GM19463 (cell line): ENCODE results near the gene CARD19.

Experiments
- ATAC-seq: cut with Tn5 transposase; IDR thresholded peaks from one replicate; pipeline ENCODE4 v1.9.1; 2021; ENCODE audit warnings: mild to moderate bottlenecking, moderate library complexity; ENCODE audit not compliant: unreplicated experiment

CARD19 gene

DNA sequence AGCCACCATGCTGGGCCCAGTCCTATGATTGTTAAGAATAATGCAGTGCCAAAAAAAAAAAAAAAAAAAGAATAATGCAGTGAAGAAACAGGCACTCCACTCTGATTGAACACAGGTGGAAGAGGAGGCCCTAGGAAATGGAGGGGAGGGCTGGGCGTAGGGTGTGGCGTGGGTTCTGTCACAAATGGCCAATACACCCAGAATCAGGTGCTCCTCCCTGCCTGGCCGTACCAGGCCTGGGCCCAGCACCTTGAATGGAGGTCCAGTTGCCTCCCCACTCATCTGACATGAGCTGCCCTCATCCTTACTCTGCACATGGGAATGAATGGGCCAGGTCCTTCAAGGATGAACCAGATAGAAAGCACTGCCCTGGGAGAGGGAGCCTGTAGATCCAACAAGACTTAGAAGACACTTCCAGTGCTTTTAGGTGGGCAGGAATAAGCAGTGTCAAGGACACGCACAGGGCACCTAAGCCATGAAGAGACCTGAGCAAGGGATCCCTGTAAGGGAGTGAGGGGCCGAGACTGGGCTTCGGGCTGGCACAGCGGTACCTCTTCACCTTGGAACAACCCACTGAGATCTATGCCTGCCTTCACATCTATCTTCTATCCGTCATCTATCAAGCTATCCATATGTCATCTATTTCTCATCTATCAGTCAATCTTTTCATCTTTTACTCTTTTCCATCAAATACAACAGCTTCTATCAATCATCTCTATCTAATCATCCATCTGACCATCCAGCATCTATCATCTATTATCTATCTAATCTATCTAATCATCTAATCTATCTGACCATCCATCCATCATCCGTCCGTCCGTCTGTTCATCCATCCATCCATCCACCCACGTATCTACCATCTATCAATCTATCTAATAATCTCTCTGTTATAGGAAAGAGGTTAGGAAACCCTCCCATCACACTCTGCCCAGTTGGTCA is 22.2 kb downstream of the CARD19 start:
- ATAC-seq = no peak

DNA sequence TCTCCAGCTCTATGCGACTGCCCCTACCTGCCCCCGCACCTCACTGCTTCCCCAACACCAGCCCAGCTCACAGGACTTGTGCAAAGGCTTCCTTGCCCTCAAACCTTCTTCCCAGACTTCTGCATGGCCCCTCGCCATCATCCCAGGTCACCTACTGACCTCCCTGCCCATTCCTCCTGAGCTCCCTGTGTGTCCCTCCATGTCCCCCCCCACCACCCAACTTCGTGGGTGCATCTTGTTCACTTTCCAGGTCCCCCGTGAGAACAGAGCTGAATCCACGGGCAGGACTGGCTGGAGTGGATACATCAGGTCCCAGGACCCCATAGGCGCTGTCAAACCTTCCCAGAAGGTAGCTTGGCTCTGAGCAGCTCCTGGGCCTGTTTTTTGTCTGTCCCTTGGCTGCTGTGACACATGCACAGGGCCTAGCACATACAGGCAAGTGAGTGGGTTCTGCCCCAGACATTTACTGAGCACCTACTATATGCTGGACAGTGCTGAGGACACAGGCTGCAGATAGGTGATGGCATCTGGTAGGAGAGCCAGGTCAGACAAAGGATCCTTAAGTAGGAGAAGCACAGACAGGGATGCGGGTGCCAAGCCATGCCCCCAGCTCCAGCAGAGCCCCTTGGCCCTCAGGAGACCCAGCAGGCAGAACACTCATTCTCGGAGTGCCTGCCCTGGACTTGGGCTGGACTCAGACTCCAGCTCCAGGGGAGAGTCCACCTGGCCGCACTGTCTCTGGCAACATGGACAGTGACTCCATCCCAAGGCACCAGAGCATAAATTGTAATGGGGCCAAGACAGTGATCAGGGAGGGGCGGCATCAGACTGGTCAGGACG is 23.1 kb downstream of the CARD19 start:
- ATAC-seq = no peak

DNA sequence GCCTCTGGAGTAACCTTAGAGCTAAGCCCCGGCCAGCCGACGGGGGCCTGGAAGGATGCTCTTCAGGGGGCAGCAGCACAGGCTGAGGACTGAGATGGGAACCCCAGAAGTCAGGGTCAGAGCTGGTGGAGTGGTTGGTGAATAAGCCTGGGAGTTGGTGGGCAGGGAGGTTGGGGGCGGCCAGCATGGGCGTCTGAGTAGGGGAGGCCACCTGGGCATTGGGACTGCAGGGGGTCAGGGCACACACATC is 23.6 kb downstream of the CARD19 start:
- ATAC-seq = no peak

DNA sequence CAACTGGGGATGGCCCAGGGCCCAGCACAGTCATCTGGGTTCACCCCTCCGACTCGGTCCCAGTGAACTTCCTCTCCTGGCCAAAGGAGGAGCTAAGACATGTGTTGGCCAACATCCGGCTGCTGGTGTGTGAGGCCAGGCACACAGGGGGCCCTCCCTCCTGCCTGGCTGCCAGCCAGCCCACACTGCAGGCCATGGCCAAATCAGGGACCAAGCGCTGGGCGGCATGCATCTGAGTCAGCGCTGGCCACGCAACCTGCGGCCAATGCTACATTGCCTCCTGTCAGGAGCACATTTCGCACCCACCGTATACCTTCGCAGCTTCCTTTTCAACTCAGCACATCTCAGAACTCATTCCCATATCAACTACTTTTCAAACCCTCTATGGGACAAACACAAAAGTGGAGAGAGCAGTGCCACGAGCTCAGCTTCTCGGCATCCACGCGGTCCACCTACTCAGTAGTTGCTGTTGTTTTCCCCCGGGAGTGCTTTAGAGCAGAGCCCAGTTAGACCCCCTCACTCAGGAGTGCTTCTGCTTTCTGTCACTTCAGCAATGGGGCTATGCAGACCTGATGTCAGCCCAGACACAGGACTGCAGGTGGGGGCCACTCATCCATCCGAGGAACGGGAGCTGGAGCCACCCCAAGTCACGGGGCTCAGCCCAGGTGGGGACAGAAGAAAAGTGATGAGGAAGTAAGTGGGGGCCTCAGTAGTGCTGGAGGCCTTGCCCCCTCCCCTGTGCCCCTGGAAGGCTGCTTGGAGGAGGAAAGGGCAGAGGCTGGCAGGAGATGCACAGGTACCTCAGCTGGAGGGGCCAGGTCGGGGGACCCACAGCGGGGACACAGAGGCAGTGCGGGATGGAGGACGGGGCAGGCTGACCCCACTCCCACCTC is 24.2 kb downstream of the CARD19 start:
- peak; percentile 90 for ATAC-seq

DNA sequence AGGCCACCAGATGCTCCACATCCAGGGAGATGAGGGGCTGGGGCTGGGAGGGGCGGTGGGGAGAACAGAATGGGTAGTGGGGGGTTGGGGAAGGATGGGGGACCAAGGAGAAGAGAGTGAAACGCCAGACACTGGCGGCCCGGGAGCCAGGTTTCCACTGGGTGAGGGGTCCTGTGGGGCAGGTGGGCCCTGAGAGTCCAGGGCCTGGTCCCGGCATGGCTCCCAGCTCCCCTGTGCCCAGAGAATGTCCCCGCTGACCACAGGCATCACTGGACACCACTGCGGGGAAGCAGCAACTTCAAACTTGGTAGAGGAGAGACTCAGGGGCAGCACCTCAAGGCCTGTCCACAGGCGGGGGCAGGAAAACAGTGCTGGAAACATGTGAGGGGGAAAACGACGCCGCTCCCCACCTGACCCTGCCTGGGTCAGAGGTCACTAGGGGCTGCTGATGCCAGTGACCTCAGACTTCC is 24.9 kb downstream of the CARD19 start:
- ATAC-seq = no peak

GRCh38 chr9:93121316-93122241 is 25.6 kb downstream of the CARD19 start:
- no peak for ATAC-seq

DNA sequence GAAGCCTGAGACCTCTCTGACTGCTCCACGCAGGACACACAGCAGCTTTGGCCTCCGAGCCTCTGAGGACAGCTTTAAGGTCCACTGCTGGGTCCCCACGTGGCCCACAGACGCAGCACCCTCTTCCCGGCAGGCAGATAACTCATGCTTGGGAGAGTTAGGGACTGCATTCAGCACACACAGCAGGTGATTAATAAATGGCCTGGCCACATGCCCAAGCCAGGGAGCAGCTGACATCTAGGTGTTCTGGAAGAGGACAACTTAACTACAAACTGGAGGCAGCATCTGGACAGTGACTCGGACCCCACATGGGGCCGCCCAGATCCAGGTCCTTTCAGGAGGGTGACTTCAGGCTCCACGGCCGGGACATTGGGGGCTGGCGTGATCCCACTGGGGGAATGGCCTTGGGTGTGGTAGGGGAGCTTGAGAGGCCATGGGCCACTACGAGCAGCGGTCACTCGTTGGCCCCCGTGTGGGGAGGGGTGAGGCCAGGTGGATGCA is 26.8 kb downstream of the CARD19 start:
- ATAC-seq = no peak

DNA sequence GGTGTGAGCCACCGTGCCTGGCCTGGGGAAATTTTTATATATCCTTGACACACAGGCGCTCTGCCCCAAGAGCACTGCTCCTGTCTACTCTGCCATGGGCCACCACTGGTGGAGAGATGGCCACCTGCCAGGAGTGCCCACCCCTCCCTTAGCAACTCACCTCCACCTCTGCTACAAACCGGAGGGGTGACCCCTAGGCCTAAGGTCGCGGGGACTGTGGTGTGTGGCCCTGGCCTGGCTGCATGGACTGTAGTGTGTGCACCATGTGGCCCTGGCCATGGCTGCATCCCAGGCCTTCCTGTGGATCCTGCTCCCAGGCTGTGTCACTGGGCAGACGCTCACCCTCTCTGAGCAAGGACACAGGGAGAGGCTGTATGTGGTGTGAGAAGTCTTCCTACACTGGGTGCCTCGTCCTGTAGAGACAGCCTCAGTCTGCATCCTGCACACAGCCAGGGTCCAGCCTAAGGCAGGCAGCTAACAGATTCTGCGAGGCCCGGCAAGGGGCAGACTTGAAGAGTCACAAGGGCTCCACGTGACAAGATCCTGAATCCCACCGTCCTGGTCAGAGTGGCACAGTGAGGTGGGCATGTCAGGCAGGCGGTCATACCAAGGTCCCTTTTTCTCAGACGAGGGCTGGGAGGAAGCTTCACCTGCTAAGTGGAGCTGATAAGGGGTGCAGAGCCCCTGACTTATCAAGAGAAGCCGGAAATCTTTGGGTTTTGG is 27.7 kb downstream of the CARD19 start:
- no peak for ATAC-seq

DNA sequence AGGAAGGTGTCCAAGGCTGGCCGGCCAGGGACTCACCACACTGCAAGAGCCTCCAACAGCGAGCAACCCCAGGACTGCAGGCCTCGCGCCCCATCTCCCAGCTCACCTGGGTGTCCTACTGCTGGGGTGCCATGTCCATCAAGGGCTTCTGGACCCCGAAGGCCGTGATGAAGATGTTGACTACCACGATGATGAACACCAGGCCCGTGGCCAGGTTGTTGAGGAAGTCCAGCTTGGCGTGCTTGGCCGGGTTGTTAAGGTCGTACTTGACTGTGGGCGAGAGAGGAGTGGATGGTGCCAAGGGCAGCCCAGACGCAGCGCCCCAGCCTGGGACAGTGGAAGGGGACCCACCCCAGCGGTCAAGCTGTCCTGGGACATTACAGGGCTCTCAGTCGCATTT is 28.8 kb downstream of the CARD19 start:
- ATAC-seq = no peak

- ATAC-seq = no peak
These were observed 29.4 kb downstream of the CARD19 start for GRCh38 chr9:93125331-93125894.

GRCh38 chr9:93126151-93126781 is 30.2 kb downstream of the CARD19 start:
- ATAC-seq = no peak

DNA sequence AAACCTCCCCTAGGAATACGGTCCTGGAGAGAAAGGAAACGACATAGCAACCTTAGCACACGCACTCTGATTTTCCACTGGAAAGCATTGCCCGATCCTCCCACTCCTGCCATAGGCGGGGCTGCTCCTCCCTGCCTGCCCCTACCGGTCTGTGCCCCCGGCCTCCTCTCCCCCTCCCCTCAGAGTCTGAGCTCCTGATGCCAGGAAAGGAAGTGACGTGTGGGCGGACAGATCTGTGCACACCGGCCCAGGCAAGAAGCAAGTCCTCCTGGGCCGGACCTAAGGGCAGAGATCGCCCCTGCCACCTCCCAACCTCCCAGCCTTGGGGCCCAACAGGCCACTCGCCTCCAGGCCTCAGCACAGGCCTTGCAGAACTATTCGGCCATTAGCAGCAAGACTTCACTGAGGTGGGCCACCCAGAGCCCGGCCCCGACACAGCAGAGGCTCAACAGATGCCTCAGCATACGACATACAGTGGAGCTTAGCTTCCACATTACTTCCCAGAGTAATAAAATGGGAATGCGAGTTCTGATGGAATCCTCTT is 30.9 kb downstream of the CARD19 start:
- ATAC-seq = no peak

DNA sequence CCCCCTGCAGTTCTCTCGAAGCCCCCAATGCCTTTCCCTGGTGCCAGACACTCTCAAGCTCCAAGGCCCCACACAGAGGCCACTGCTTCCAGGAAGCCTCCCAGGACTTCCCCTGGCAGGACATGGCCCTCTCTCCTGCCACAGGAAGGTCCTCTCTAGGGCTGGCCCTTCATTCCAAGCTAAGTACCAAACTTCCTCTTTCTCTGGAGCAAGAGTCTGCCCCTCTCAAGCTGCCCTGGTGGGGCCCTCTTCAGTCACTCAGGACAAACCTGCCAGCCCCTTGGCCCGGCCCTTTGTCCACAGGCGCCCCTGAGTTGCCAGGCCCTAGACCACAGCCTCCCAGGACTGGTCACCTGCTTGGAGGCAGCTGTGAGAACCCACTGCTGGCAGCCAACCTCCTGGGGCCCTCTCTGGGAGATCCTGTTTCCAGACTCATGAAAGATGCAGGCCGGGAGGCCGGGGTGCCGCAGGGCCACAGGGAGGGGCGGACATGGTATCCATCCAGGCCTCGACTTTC is 31.4 kb downstream of the CARD19 start:
- ATAC-seq = no peak

DNA sequence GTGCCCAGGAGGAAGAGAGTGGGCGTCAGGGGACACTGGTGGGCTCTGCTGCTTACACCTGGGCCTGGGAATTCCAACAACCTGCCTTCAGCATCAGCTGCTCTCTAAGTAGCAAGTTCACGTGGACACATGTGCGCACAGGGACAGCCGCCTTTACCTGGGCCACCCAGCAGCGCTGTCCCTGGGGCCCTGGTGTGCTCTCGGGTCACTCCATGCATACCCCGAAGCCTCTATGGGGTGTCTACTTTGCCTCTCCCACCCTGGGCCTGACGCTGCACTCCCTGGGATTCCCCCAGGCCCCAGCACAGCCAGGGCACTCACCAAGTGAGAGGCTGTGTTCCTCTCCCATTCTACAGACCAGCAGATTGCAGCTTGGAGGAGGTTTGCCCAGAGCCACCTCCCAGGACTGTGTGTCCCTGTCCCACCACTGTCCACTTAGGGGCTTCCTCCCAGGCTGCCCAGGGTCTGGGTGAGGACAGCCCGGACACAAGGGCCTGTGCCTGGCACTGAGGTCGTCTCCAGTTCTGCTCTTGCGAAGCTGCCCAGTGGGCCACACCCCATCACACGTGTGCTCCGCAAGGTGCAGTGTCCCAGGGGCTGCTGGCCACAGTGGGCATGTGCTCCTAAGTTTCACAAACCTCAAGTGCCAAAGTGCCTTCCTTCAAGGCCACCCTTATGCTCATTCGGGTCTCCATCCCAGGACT is 32.1 kb downstream of the CARD19 start:
- no peak for ATAC-seq

GRCh38 chr9:93128715-93129224 is 32.8 kb downstream of the CARD19 start:
- no peak for ATAC-seq

DNA sequence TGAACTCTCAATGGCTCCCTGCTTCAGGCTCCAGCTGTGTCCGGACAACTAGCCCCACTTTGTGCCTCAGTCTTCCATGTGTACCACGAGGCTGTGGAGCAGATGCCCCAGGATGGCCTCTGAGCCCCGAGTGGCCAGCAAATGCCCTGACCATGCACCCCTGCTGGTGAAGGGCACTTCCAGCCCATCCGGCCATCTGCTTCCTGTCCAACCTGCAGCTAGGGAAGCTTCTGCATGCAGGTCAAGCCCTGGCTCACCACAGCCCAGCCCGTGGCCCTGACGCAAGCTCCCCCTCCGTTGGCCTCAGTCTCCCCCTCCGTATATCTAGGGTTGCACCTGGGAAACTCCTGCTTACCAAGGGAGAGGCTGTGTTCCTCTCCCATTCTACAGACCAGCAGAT is 33.3 kb downstream of the CARD19 start:
- ATAC-seq = no peak
